Measurements from ENCODE around the gene AMIGO3.

DNA sequence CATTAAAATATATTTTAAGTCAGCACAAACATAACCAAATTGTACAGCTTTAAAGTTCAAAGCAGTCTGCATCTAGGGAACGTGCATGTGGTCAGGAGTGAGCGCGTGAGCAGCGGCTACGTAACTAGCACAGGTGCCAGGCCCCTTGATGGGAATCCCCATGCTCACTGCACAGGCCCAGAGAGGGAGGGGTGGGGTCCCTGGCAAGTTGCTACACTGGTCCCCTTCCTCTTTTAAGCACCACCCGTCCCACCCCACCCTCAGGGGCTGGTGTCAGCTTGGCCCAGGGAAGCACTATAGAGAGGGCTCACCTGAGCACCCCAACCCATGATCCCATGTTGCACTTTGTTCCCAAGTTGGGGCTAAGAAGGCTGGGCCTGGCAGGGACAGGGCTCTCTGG lies 5.1 kb upstream of the AMIGO3 start:
- TF ChIP-seq, protein P1, sequence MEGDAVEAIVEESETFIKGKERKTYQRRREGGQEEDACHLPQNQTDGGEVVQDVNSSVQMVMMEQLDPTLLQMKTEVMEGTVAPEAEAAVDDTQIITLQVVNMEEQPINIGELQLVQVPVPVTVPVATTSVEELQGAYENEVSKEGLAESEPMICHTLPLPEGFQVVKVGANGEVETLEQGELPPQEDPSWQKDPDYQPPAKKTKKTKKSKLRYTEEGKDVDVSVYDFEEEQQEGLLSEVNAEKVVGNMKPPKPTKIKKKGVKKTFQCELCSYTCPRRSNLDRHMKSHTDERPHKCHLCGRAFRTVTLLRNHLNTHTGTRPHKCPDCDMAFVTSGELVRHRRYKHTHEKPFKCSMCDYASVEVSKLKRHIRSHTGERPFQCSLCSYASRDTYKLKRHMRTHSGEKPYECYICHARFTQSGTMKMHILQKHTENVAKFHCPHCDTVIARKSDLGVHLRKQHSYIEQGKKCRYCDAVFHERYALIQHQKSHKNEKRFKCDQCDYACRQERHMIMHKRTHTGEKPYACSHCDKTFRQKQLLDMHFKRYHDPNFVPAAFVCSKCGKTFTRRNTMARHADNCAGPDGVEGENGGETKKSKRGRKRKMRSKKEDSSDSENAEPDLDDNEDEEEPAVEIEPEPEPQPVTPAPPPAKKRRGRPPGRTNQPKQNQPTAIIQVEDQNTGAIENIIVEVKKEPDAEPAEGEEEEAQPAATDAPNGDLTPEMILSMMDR (IDR thresholded peaks at IDR 0.05; ENCODE audit: control extremely low read depth in 1 of 3, insufficient read depth in 1 of 3, low read depth in 1 of 3, low read length in 3 of 3) = no peak
- TF ChIP-seq POLR2A (IDR thresholded peaks at IDR 0.05; ENCODE audit: control extremely low read depth in 1 of 2, low read depth in 2 of 2, low read length in 2 of 2) = no peak
- TF ChIP-seq RAD21 (IDR thresholded peaks at IDR 0.05 in 1 of 2, conservative IDR thresholded peaks at IDR 0.05 in 1 of 2; ENCODE audit: low read depth in 2 of 2, low read length in 2 of 2) = no peak
- TF ChIP-seq CREB1 (IDR thresholded peaks at IDR 0.05) = no peak
- no peak; the same call in 1 of the 2 replicates for TF ChIP-seq POLR2AphosphoS5 (IDR thresholded peaks at IDR 0.05; ENCODE audit: low read depth, low read length)
- no peak for TF ChIP-seq EZH2 (IDR thresholded peaks at IDR 0.05; ENCODE audit: low read depth, low read length, severe bottlenecking)
- no peak for TF ChIP-seq SIN3A (conservative IDR thresholded peaks at IDR 0.05 in 1 of 2, IDR thresholded peaks at IDR 0.05 in 1 of 2; ENCODE audit: low read depth in 1 of 2, low read length in 2 of 2)
- no peak for TF ChIP-seq JUN (IDR thresholded peaks at IDR 0.05; ENCODE audit: low read depth, low read length)
- TF ChIP-seq, protein P2, sequence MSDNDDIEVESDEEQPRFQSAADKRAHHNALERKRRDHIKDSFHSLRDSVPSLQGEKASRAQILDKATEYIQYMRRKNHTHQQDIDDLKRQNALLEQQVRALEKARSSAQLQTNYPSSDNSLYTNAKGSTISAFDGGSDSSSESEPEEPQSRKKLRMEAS (IDR thresholded peaks at IDR 0.05) = no peak
- no peak for TF ChIP-seq SP4 (IDR thresholded peaks at IDR 0.05; ENCODE audit: low read length)
